HG03558 (cell line): ENCODE measurements around the gene SBK3.
"Not testable (repeated sequence)": the region's sequence is repeated elsewhere in the genome, so short reads cannot be mapped to it uniquely, and the experiment has no call there.

ENCODE experiments used
- ATAC-seq: cut with Tn5 transposase; IDR thresholded peaks from one replicate; pipeline ENCODE4 v1.9.1; 2021; ENCODE audit warnings: moderate number of reproducible peaks; ENCODE audit not compliant: unreplicated experiment; ENCODE audit errors: extremely low read depth

SBK3 gene

GRCh38 chr19:55545443-55545842, at the start of gene SBK3:
Gene SBK3 (minus strand): TSS chr19:55545543. CDS start chr19:55545543, 0 bp downstream.
- ATAC-seq = no peak

GRCh38 chr19:55593096-55593772, 47.9 kb upstream of the SBK3 start:
- no peak for ATAC-seq

- no peak for ATAC-seq
Observed at GRCh38 chr19:55592391-55593090, 47.2 kb upstream of the SBK3 start.

- no peak for ATAC-seq
Observed at GRCh38 chr19:55591555-55591954, 46.2 kb upstream of the SBK3 start.

- no peak for ATAC-seq
Observed at GRCh38 chr19:55590617-55591016, 45.3 kb upstream of the SBK3 start.

GRCh38 chr19:55590109-55590508, 44.8 kb upstream of the SBK3 start:
- ATAC-seq = no peak

GRCh38 chr19:55588738-55589137, 43.4 kb upstream of the SBK3 start:
- ATAC-seq = no peak

GRCh38 chr19:55586976-55587668, 41.8 kb upstream of the SBK3 start:
- ATAC-seq = peak; percentile 65

GRCh38 chr19:55585658-55586339, 40.5 kb upstream of the SBK3 start:
- ATAC-seq = no peak

GRCh38 chr19:55584871-55585270, 39.5 kb upstream of the SBK3 start:
- no peak for ATAC-seq

- not testable (repeated sequence) for ATAC-seq
Observed at GRCh38 chr19:55583897-55584296, 38.6 kb upstream of the SBK3 start.

GRCh38 chr19:55582284-55582683, 36.9 kb upstream of the SBK3 start:
- not testable (repeated sequence) for ATAC-seq

- no peak for ATAC-seq
Observed at GRCh38 chr19:55581823-55582223, 36.5 kb upstream of the SBK3 start.

- ATAC-seq = no peak
Observed at GRCh38 chr19:55581145-55581822, 35.9 kb upstream of the SBK3 start.

GRCh38 chr19:55580628-55581144, 35.3 kb upstream of the SBK3 start, which contains the start of gene ZNF579:
Gene ZNF579 (minus strand): TSS chr19:55580848. CDS start chr19:55579639, 1,209 bp downstream.
- no peak for ATAC-seq

GRCh38 chr19:55579766-55580621, 34.7 kb upstream of the SBK3 start:
- no peak for ATAC-seq

- ATAC-seq = no peak
Observed at GRCh38 chr19:55578761-55579747, 33.7 kb upstream of the SBK3 start.
